Left lung (tissue), 10 donors: ENCODE data around the gene DCP1B. TPM values are rescaled to one million over a fixed set of nuclear protein-coding genes. Genes with fewer than 3 reads are reported as not detected.

Source experiments
- ATAC-seq: fragments of 200-7000 bp; cut with Tn5 transposase; one replicate; pipeline ENCODE4 v1.9.1; 2020; ENCODE audit warnings: moderate library complexity
- DNase-seq, 4 donors: peaks; one replicate each; pipeline ENCODE4 v3.0.0-alpha.2; 2013 to 2020
- H3K27ac ChIP-seq, 2 donors: fragments of 200-600 bp; sonication (generic) in 1 of 2; one replicate each; pipeline versions ENCODE4 v1.5.0 to v1.8.0; 2020 to 2021
- H3K27me3 ChIP-seq, 2 donors: fragments of 200-600 bp; sonication (generic) in 1 of 2; one replicate each; pipeline versions ENCODE4 v1.5.0 to v1.8.0; 2020 to 2021
- H3K36me3 ChIP-seq, 2 donors: fragments of 200-600 bp; sonication (generic) in 1 of 2; one replicate each; pipeline versions ENCODE4 v1.5.0 to v1.8.0; 2020 to 2021
- H3K4me1 ChIP-seq, 2 donors: fragments of 200-600 bp; one replicate each; pipeline ENCODE4 v1.8.0; 2021
- H3K4me3 ChIP-seq, 2 donors: fragments of 200-600 bp; sonication (generic) in 1 of 2; one replicate each; pipeline versions ENCODE4 v1.5.0 to v1.8.0; 2020 to 2021; ENCODE audit warnings: mild to moderate bottlenecking in 1 of 2
- H3K9me3 ChIP-seq, 2 donors: fragments of 200-600 bp; sonication (generic) in 1 of 2; one replicate each; pipeline versions ENCODE4 v1.5.0 to v1.8.0; 2020 to 2021
- CTCF ChIP-seq, 2 donors: fragments of 200-600 bp; sonication (generic) in 1 of 2; IDR thresholded peaks; one replicate each; pipeline versions ENCODE4 v1.5.0 to v1.8.0; 2021; ENCODE audit warnings: antibody characterized with exemption in 2 of 2
- intact Hi-C, 2 donors: fragments of 100-400 bp; cut with DNase I; formaldehyde crosslinking; loops; one replicate each; pipeline versions ENCODE4 v1.11.2 to v1.14.2; 2022
- polyA plus RNA-seq, 6 donors: library from polyadenylated mRNA; unstranded; fragments of 120-200 nt; gene quantifications; one replicate each; pipeline ENCODE4 v1.2.1, GENCODE V29; 2013; ENCODE audit not compliant: insufficient read length in 6 of 6
- total RNA-seq, 2 donors: library from RNA; stranded (reverse); fragmentation: NEBNext Ultra II Directional; extraction: Animal tissue kit (Norgen Biotek cat#: 25700); gene quantifications; one replicate each; pipeline ENCODE4 v1.2.1, GENCODE V29; 2021
- donor health status: DM: no; HTN: yes; CAD: no.
- donor health status: DM: no; HTN: no; CAD: no.

Gene DCP1B
- total and polyA plus RNA-seq, 8 donors = 9.8 to 33.4 (median 28.5) TPM

DNA sequence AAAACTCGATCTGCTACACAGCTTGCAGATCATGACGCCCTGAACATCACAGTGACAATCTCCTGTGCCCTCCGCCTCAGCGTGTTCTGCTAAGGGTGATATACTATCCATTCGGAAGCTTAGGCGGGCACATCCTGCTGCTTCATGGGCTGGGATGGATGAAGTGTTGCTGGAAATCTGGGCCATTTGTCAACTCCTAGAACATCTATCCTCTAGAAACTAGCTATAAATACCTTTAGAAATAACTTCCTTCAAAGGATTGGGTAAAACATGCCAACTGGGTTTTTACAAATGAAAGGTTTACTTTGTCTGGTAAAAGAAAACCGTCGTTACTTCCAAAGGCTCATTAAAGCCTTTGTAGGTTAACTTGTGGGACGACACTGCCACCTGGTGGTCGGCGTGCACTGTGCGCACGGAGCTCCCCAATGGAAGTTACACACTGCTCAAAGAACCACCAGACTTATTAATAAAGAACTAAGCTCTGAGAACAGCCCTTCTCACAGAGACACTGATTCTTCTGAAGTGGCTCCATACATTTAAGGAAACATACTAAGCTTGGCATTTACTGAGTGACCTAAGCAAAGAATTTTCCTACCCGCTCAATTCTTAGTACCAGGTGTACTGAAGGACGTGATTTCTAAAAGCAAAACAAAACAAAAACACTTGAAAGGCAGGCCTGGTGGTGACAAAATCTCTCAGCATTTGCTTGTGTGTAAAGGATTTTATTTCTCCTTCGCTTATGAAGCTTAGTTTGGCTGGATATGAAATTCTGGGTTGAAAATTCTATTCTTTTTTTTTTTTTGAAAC, 64.3 kb downstream of the DCP1B start:
- TF ChIP-seq CTCF (IDR thresholded peaks at IDR 0.05) = peak; percentile 91 to 100
- no peaks in the 10 kb centered on the region for H3K9me3 ChIP-seq
- intact Hi-C loops = loop anchor here (5.0 to 10.0 kb wide), 4 partner anchors 143 to 305 kb away; no protein-coding TSS in a partner anchor
- H3K4me1 ChIP-seq = peaks cover 0 to 8% of the 10 kb centered on the region in 2 donors
- H3K27ac ChIP-seq = no peak overlapping the region
- peak; percentile 76 for ATAC-seq
- peaks cover 0 to 30% of the 10 kb centered on the region in 2 donors for H3K36me3 ChIP-seq
- peak; percentile 83 to 96 (median 88) for DNase-seq
- H3K4me3 ChIP-seq = no peak overlapping the region
- no peaks in the 10 kb centered on the region for H3K27me3 ChIP-seq

DNA sequence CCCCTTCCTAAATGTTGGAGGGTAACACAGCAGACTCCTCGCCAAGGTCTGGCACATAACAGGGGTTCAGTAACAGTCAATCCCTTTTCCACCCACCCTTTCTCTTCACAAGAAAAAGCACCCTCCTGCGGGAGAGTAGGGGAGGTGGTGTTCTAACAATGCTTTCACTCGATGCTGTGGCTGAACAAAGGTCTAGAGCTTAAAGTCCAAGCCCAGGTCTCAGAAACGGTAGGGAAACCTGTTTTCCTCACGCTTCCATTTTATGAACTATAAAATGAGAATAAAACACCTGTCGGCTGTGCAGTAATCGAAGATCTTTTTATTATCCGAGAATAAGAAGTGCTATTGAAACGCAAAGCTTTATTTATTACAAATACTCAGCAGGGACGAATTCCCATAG, 64.9 kb downstream of the DCP1B start:
- no peak for TF ChIP-seq CTCF (IDR thresholded peaks at IDR 0.05)
- Histone ChIP-seq H3K27me3 (no peaks in the 10 kb centered on the region), H3K4me1 (peaks cover 0 to 8% of the 10 kb centered on the region in 2 donors), H3K27ac (no peak overlapping the region), H3K9me3 (no peaks in the 10 kb centered on the region), H3K4me3 (no peak overlapping the region), H3K36me3 (peaks cover 0 to 30% of the 10 kb centered on the region in 2 donors)
- ATAC-seq = no peak
- intact Hi-C loops = loop anchor here (5.0 to 10.0 kb wide), 4 partner anchors 142 to 305 kb away; no protein-coding TSS in a partner anchor
- no peak for DNase-seq

- TF ChIP-seq CTCF (IDR thresholded peaks at IDR 0.05) = no peak
- ATAC-seq = no peak
- peaks cover 0 to 8% of the 10 kb centered on the region in 2 donors for H3K4me1 ChIP-seq
- no peaks in the 10 kb centered on the region for H3K9me3 ChIP-seq
- DNase-seq = no peak
- intact Hi-C loops = loop anchor here (5.0 to 10.0 kb wide), 4 partner anchors 140 to 303 kb away; no protein-coding TSS in a partner anchor
- no peak overlapping the region for H3K4me3 ChIP-seq
- H3K27me3 ChIP-seq = no peaks in the 10 kb centered on the region
- peak overlapping the region; percentile 11 to 28 for H3K27ac ChIP-seq
- H3K36me3 ChIP-seq = peaks cover 0 to 30% of the 10 kb centered on the region in 2 donors
These were observed 66.6 kb downstream of the DCP1B start for GRCh38 chr12:1937481-1938224.

GRCh38 chr12:1936406-1937320, 67.6 kb downstream of the DCP1B start:
- Histone ChIP-seq H3K36me3 (peaks cover 0 to 28% of the 10 kb centered on the region in 2 donors), H3K27ac (peak overlapping the region; percentile 11 to 62), H3K4me3 (no peak overlapping the region), H3K27me3 (peaks cover 0 to 5% of the 10 kb centered on the region in 2 donors), H3K4me1 (peaks cover 0 to 8% of the 10 kb centered on the region in 2 donors), H3K9me3 (no peaks in the 10 kb centered on the region)
- peak; percentile 88 for ATAC-seq
- DNase-seq = peak in 2 of 4 donors; percentile 64 to 74
- no peak for TF ChIP-seq CTCF (IDR thresholded peaks at IDR 0.05)
- intact Hi-C loops = loop anchor here (5.0 to 10.0 kb wide), 4 partner anchors 139 to 302 kb away; no protein-coding TSS in a partner anchor
